ENCODE measurements around the gene MNDA.
A peak's percentile ranks its signal among the peaks of the same experiment; 100 is the strongest.

The MNDA gene

GRCh38 chr1:158830904-158831507 lies at the start of gene MNDA:
TSS of gene MNDA (plus strand) at chr1:158831351. CDS start at chr1:158842154, 10,803 bp downstream.
- peak; percentile 95 for FAIRE-seq
- DNase-seq (ENCODE audit: extremely low spot score, insufficient read length, low read depth), result peak; percentile 20

- no peak for FAIRE-seq
- no peak for DNase-seq (ENCODE audit: extremely low spot score, insufficient read length, low read depth)
Measured at GRCh38 chr1:158793604-158794003, 37.5 kb upstream of the MNDA start.

GRCh38 chr1:158794247-158794646 lies 36.9 kb upstream of the MNDA start:
- FAIRE-seq (no peak), DNase-seq (ENCODE audit: extremely low spot score, insufficient read length, low read depth) (no peak)

- no peak for FAIRE-seq
- no peak for DNase-seq (ENCODE audit: extremely low spot score, insufficient read length, low read depth)
Measured at GRCh38 chr1:158798531-158798930, 32.6 kb upstream of the MNDA start.

- FAIRE-seq (no peak), DNase-seq (ENCODE audit: extremely low spot score, insufficient read length, low read depth) (no peak)
Measured at GRCh38 chr1:158799689-158800088, 31.5 kb upstream of the MNDA start.

GRCh38 chr1:158800526-158800925 lies 30.6 kb upstream of the MNDA start:
- no peak for FAIRE-seq

GRCh38 chr1:158801396-158801795 lies 29.8 kb upstream of the MNDA start:
- FAIRE-seq (no peak), DNase-seq (ENCODE audit: extremely low spot score, insufficient read length, low read depth) (no peak)

More at GRCh38 chr1:158800526-158800925, 30.6 kb upstream of the MNDA start:
- DNase-seq (ENCODE audit: extremely low spot score, insufficient read length, low read depth), result no peak

- FAIRE-seq (no peak), DNase-seq (ENCODE audit: extremely low spot score, insufficient read length, low read depth) (no peak)
Measured at GRCh38 chr1:158803678-158804077, 27.5 kb upstream of the MNDA start.

- no peak for DNase-seq (ENCODE audit: extremely low spot score, insufficient read length, low read depth)
Measured at GRCh38 chr1:158806916-158807536, 24.1 kb upstream of the MNDA start.

GRCh38 chr1:158809256-158809655 lies 21.9 kb upstream of the MNDA start:
- no peak for FAIRE-seq
- DNase-seq (ENCODE audit: extremely low spot score, insufficient read length, low read depth), result no peak

More at GRCh38 chr1:158806916-158807536, 24.1 kb upstream of the MNDA start:
- FAIRE-seq, result no peak

GRCh38 chr1:158809862-158810261 lies 21.3 kb upstream of the MNDA start:
- no peak for DNase-seq (ENCODE audit: extremely low spot score, insufficient read length, low read depth)
- no peak for FAIRE-seq

GRCh38 chr1:158810311-158810710 lies 20.8 kb upstream of the MNDA start:
- FAIRE-seq (no peak), DNase-seq (ENCODE audit: extremely low spot score, insufficient read length, low read depth) (no peak)

- no peak for FAIRE-seq
Measured at GRCh38 chr1:158812336-158812735, 18.8 kb upstream of the MNDA start.

GRCh38 chr1:158813164-158813563 lies 18.0 kb upstream of the MNDA start:
- FAIRE-seq (no peak), DNase-seq (ENCODE audit: extremely low spot score, insufficient read length, low read depth) (no peak)

More at GRCh38 chr1:158812336-158812735, 18.8 kb upstream of the MNDA start:
- no peak for DNase-seq (ENCODE audit: extremely low spot score, insufficient read length, low read depth)

GRCh38 chr1:158814970-158815369 lies 16.2 kb upstream of the MNDA start:
- DNase-seq (ENCODE audit: extremely low spot score, insufficient read length, low read depth) (no peak), FAIRE-seq (no peak)

GRCh38 chr1:158818560-158818959 lies 12.6 kb upstream of the MNDA start:
- FAIRE-seq, result no peak
- no peak for DNase-seq (ENCODE audit: extremely low spot score, insufficient read length, low read depth)

- FAIRE-seq (no peak), DNase-seq (ENCODE audit: extremely low spot score, insufficient read length, low read depth) (no peak)
Measured at GRCh38 chr1:158818975-158819431, 12.1 kb upstream of the MNDA start.

GRCh38 chr1:158819461-158820443 lies 11.4 kb upstream of the MNDA start:
- FAIRE-seq, result no peak
- no peak for DNase-seq (ENCODE audit: extremely low spot score, insufficient read length, low read depth)

GRCh38 chr1:158821723-158822122 lies 9.4 kb upstream of the MNDA start:
- FAIRE-seq (no peak), DNase-seq (ENCODE audit: extremely low spot score, insufficient read length, low read depth) (no peak)

GRCh38 chr1:158830074-158830677 lies 975 bp upstream of the MNDA start:
- FAIRE-seq (peak; percentile 89), DNase-seq (ENCODE audit: extremely low spot score, insufficient read length, low read depth) (no peak)
